Uterus (tissue), 2 donors: ENCODE results near the gene SYTL5.

Experiments used
- POLR2A ChIP-seq, 2 donors: fragments of 450-650 bp; IDR thresholded peaks; one replicate each; pipeline ENCODE4 v1.6.1; 2016; ENCODE audit warnings: antibody characterized with exemption in 2 of 2, mild to moderate bottlenecking in 1 of 2, moderate library complexity in 1 of 2
- TF ChIP-seq, protein P1 (sequence below), 4 experiments: fragments of 200-600 bp in 2 of 4; fragments of 450-650 bp in 2 of 4; sonication (generic) in 2 of 4; IDR thresholded peaks; one replicate each; pipeline ENCODE4 v1.5.1; 2016 to 2019; ENCODE audit warnings: antibody characterized with exemption in 4 of 4, mild to moderate bottlenecking in 2 of 4, moderate library complexity in 1 of 4

DNA sequence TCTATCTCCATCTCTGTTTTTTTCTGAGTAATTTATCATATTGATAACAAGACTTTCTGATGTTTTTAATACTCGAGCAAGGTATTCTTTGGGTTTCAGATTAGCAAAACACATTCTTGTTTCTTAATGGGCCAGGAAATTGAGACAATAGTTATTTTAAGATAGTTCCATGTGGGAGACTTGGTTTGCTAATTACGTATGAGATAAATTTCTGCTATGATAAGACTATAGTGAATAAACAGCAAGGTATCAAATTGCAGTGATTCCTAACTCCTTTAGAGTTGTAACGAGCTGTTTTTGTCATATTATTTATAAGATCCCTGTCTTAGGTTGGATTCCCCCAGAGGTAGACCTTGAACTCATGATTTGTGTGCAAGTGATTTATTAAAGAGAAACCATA is 38.3 kb downstream of the SYTL5 start:
- no peak for TF ChIP-seq POLR2A (IDR thresholded peaks at IDR 0.05)
- TF ChIP-seq, protein P1, sequence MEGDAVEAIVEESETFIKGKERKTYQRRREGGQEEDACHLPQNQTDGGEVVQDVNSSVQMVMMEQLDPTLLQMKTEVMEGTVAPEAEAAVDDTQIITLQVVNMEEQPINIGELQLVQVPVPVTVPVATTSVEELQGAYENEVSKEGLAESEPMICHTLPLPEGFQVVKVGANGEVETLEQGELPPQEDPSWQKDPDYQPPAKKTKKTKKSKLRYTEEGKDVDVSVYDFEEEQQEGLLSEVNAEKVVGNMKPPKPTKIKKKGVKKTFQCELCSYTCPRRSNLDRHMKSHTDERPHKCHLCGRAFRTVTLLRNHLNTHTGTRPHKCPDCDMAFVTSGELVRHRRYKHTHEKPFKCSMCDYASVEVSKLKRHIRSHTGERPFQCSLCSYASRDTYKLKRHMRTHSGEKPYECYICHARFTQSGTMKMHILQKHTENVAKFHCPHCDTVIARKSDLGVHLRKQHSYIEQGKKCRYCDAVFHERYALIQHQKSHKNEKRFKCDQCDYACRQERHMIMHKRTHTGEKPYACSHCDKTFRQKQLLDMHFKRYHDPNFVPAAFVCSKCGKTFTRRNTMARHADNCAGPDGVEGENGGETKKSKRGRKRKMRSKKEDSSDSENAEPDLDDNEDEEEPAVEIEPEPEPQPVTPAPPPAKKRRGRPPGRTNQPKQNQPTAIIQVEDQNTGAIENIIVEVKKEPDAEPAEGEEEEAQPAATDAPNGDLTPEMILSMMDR (IDR thresholded peaks at IDR 0.05), result no peak
